DLD1 (cell line): ENCODE measurements around the gene EIF5A.

ENCODE experiments used
- in situ Hi-C: cut with HindIII; loops from 2 replicates; pipeline ENCODE4 v1.10.0; 2017; ENCODE audit warnings: low sequenced_read_pairs

EIF5A gene

GRCh38 chr17:7352910-7353635 is 45.6 kb downstream of the EIF5A start:
- in situ Hi-C loops: no loop called here

GRCh38 chr17:7354262-7354843 is 46.9 kb downstream of the EIF5A start:
- in situ Hi-C loops: no loop called here

- in situ Hi-C loops: no loop called here
Measured at GRCh38 chr17:7355053-7355452, 47.6 kb downstream of the EIF5A start, which contains the start of gene TMEM95. Gene TMEM95 (plus strand): TSS chr17:7355156. CDS start chr17:7355205, 49 bp downstream.

GRCh38 chr17:7355573-7355972 is 48.1 kb downstream of the EIF5A start:
- in situ Hi-C loops: no loop called here

GRCh38 chr17:7356072-7356549 is 48.7 kb downstream of the EIF5A start:
- in situ Hi-C loops: no loop called here

GRCh38 chr17:7356756-7357155 is 49.3 kb downstream of the EIF5A start:
- in situ Hi-C loops: no loop called here

GRCh38 chr17:7357381-7357780 is 50.0 kb downstream of the EIF5A start:
- in situ Hi-C loops: no loop called here

GRCh38 chr17:7361906-7362305 is 54.5 kb downstream of the EIF5A start:
- in situ Hi-C loops: no loop called here
